ENCODE measurements around the gene TYROBP. TPM values are rescaled to one million over a fixed set of nuclear protein-coding genes. Genes with fewer than 3 reads are reported as not detected.

TYROBP gene
- total RNA-seq, 1 donor from 2014 or later = 367 TPM

DNA sequence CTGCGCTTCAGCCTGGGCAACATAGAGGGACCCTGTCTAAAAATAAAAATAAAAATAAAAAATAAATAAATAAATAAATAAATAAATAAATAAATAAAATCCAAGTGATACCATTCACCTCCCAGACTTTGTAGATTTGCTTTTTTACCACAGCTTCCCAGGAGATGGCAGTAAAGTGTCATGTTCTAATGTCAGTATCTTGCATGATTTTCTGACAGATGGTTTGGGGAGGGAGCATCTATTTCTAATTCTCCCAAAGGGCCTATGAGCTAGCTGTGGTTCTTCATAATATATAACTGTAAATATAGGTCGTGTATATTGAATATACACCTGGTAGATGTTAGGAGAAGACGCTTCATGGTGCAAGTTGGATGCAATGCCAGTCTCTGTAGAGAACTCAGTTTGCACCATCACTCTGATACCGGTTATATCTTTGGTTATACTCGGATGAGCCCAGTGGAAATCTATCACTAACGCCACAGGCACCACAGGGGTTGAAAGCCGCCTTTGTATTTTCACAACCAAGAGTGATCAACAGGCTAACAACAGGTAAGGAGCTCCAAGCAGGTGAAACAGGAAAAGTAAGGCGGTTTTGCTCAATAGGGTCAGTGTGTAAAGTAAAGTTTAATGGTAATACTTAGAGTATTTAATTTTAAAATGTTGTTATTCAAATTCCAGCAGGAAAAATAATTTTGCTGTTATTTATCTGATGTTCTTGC, 25.8 kb downstream of the TYROBP start:
- Histone ChIP-seq H3K27me3 (peaks cover 18% of the 10 kb centered on the region), H3K4me3 (no peak overlapping the region), H3K27ac (no peak overlapping the region), H3K36me3 (no peaks in the 10 kb centered on the region), H3K9me3 (no peaks in the 10 kb centered on the region), H3K4me1 (no peaks in the 10 kb centered on the region)
- TF ChIP-seq, protein P1, sequence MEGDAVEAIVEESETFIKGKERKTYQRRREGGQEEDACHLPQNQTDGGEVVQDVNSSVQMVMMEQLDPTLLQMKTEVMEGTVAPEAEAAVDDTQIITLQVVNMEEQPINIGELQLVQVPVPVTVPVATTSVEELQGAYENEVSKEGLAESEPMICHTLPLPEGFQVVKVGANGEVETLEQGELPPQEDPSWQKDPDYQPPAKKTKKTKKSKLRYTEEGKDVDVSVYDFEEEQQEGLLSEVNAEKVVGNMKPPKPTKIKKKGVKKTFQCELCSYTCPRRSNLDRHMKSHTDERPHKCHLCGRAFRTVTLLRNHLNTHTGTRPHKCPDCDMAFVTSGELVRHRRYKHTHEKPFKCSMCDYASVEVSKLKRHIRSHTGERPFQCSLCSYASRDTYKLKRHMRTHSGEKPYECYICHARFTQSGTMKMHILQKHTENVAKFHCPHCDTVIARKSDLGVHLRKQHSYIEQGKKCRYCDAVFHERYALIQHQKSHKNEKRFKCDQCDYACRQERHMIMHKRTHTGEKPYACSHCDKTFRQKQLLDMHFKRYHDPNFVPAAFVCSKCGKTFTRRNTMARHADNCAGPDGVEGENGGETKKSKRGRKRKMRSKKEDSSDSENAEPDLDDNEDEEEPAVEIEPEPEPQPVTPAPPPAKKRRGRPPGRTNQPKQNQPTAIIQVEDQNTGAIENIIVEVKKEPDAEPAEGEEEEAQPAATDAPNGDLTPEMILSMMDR (IDR thresholded peaks at IDR 0.05) = peak; percentile 66
- DNase-seq (no peak), ATAC-seq (peak; percentile 71)
- intact Hi-C loops (cut with DNase I) = loop anchor here (10.0 kb wide), 1 partner anchor 53 kb away; the partner anchor contains the start of gene LRFN3

GRCh38 chr19:35879770-35880317, 28.3 kb downstream of the TYROBP start:
- peak; percentile 96 for ATAC-seq
- H3K27ac ChIP-seq = no peak overlapping the region
- no peaks in the 10 kb centered on the region for H3K4me1 ChIP-seq
- H3K36me3 ChIP-seq = no peaks in the 10 kb centered on the region
- H3K27me3 ChIP-seq = peaks cover 18% of the 10 kb centered on the region
- intact Hi-C loops (cut with DNase I) = loop anchor here (10.0 kb wide), 1 partner anchor 55 kb away; the partner anchor contains the start of gene LRFN3
- H3K4me3 ChIP-seq = no peak overlapping the region
- no peaks in the 10 kb centered on the region for H3K9me3 ChIP-seq
- peak; percentile 95 for DNase-seq
- TF ChIP-seq, protein P1 (IDR thresholded peaks at IDR 0.05) = no peak

DNA sequence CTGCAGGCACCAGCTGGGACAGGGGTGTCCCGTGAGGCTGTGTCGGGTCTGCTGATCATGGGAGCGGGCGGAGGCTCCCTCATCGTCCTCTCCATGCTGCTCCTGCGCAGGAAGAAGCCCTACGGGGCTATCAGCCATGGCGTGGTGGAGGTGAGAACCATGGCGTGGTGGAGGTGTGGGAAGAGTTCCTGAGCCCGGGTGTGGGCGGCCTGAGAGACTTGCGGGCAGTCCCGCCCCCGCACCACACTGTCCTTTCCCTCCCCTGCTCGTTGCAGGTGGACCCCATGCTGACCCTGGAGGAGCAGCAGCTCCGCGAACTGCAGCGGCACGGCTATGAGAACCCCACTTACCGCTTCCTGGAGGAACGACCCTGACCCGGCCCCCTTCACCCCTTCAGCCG, 29.0 kb downstream of the TYROBP start:
- Histone ChIP-seq H3K27ac (no peak overlapping the region), H3K9me3 (no peaks in the 10 kb centered on the region), H3K4me1 (no peaks in the 10 kb centered on the region), H3K36me3 (no peaks in the 10 kb centered on the region), H3K4me3 (no peak overlapping the region), H3K27me3 (peaks cover 18% of the 10 kb centered on the region)
- DNase-seq (no peak), ATAC-seq (no peak)
- TF ChIP-seq, protein P1 (IDR thresholded peaks at IDR 0.05) = no peak
- intact Hi-C loops (cut with DNase I) = no loop called here

DNA sequence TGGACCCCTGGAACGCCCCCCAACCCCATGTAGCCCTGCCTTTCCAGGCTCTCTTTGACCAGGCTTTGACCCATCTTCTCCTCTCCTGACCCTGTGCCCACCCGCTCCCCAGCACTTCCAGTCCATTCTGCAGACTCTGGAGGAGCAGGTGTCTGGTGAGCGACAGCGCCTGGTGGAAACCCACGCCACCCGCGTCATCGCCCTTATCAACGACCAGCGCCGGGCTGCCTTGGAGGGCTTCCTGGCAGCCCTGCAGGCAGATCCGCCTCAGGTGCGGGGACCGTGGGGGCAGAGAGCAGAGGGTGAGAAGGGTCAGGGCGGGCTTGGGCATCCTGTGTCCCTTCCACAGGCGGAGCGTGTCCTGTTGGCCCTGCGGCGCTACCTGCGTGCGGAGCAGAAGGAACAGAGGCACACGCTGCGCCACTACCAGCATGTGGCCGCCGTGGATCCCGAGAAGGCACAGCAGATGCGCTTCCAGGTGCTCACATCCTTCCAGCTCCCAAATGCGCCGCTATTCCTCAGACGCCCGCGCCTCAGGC, 33.6 kb downstream of the TYROBP start:
- Histone ChIP-seq H3K27ac (no peak overlapping the region), H3K4me1 (peaks cover 6% of the 10 kb centered on the region), H3K27me3 (peaks cover 35% of the 10 kb centered on the region), H3K9me3 (no peaks in the 10 kb centered on the region), H3K36me3 (no peaks in the 10 kb centered on the region), H3K4me3 (no peak overlapping the region)
- ATAC-seq = no peak
- intact Hi-C loops (cut with DNase I) = no loop called here
- no peak for DNase-seq
- TF ChIP-seq, protein P1 (IDR thresholded peaks at IDR 0.05) = no peak

GRCh38 chr19:35872180-35872579, 35.9 kb downstream of the TYROBP start:
- Histone ChIP-seq H3K4me3 (no peak overlapping the region), H3K4me1 (peaks cover 15% of the 10 kb centered on the region), H3K9me3 (no peaks in the 10 kb centered on the region), H3K27me3 (peaks cover 23% of the 10 kb centered on the region), H3K27ac (no peak overlapping the region), H3K36me3 (no peaks in the 10 kb centered on the region)
- intact Hi-C loops (cut with DNase I) = no loop called here
- no peak for ATAC-seq
- TF ChIP-seq, protein P1 (IDR thresholded peaks at IDR 0.05) = no peak
- no peak for DNase-seq

Measured in upper lobe of right lung (tissue), 1 donor.